Thymus (tissue), 2 donors: ENCODE results near the gene PITX2. TPM values are rescaled to one million over a fixed set of nuclear protein-coding genes. Genes with fewer than 3 reads are reported as not detected.

Experiments
- polyA plus RNA-seq: library from polyadenylated mRNA; stranded (reverse); fragments of 200-250 nt; gene quantifications from one replicate; pipeline ENCODE4 v1.2.3, GENCODE V29; 2013
- total RNA-seq: library from RNA; stranded (reverse); fragments of 120-200 nt; gene quantifications from one replicate; pipeline ENCODE4 v1.2.4, GENCODE V29; 2013
- donor health status: healthy.

PITX2 gene
- total and polyA plus RNA-seq, 2 donors: 0.33 to 0.39 TPM

Other genes starting within 250 kb of the PITX2 start
- gene ENPEP, start 146.9 kb downstream of the PITX2 start, total RNA-seq: 5.6 TPM
- gene ENPEP, start 146.9 kb downstream of the PITX2 start, polyA plus RNA-seq: 5.6 TPM